Thyroid gland (tissue), 4 donors: ENCODE data around the gene KIAA1614. TPM values are rescaled to one million over a fixed set of nuclear protein-coding genes. Genes with fewer than 3 reads are reported as not detected.
A peak's percentile ranks its signal among the peaks of the same experiment; 100 is the strongest.

Experiments
- DNase-seq, 2 donors: peaks; one replicate each; pipeline ENCODE4 v3.0.0-alpha.2; 2019
- H3K27ac ChIP-seq, 3 donors: fragments of 200-600 bp; sonication (generic); 1 replicate in 2 of 3; 2 replicates in 1 of 3; pipeline ENCODE4 v1.5.1; 2016 to 2019; ENCODE audit warnings: mild to moderate bottlenecking in 1 of 3, moderate library complexity in 1 of 3
- H3K27me3 ChIP-seq: fragments of 200-600 bp; sonication (generic); one replicate; pipeline ENCODE4 v1.5.1; 2019
- H3K36me3 ChIP-seq, 2 donors: fragments of 200-600 bp; sonication (generic); one replicate each; pipeline ENCODE4 v1.5.1; 2016 to 2019
- H3K4me1 ChIP-seq, 2 donors: fragments of 200-600 bp; sonication (generic); one replicate each; pipeline ENCODE4 v1.5.1; 2017 to 2019
- H3K4me3 ChIP-seq, 3 donors: fragments of 200-600 bp; sonication (generic); replicated peaks in 1 of 3; 1 replicate in 2 of 3; 2 replicates in 1 of 3; pipeline ENCODE4 v1.5.1; 2016; ENCODE audit warnings: mild to moderate bottlenecking in 1 of 3
- H3K9me3 ChIP-seq: fragments of 200-600 bp; sonication (generic); one replicate; pipeline ENCODE4 v1.5.1; 2017
- POLR2A ChIP-seq, 2 donors: fragments of 450-650 bp; IDR thresholded peaks; one replicate each; pipeline ENCODE4 v1.6.1; 2017; ENCODE audit warnings: antibody characterized with exemption in 2 of 2, mild to moderate bottlenecking in 2 of 2, moderate library complexity in 1 of 2
- WGBS, 2 donors: methylation state at CpG; one replicate each; pipeline ENCODE4 v1.1.5; 2017; 5-methylcytosine and 5-hydroxymethylcytosine counted together
- intact Hi-C: fragments of 100-400 bp; cut with DNase I; formaldehyde crosslinking; loops from one replicate; pipeline ENCODE4 v1.15.1; 2023
- total RNA-seq, 4 donors: library from RNA; depleted of rRNA; stranded (reverse); fragments of >200 nt; gene quantifications; one replicate each; pipeline ENCODE4 v1.2.3, GENCODE V29; 2016
- TF ChIP-seq, protein P1 (sequence below), 6 experiments: fragments of 200-600 bp in 3 of 6; fragments of 450-650 bp in 3 of 6; sonication (generic) in 3 of 6; IDR thresholded peaks; one replicate each; pipeline ENCODE4 v1.5.1; 2016 to 2019; ENCODE audit warnings: antibody characterized with exemption in 6 of 6, mild to moderate bottlenecking in 2 of 6, inconsistent platforms in 1 of 6, moderate library complexity in 1 of 6

KIAA1614 gene
- total RNA-seq, 4 donors from 2014 or later = 8.7 to 16.7 (median 12.5) TPM

DNA sequence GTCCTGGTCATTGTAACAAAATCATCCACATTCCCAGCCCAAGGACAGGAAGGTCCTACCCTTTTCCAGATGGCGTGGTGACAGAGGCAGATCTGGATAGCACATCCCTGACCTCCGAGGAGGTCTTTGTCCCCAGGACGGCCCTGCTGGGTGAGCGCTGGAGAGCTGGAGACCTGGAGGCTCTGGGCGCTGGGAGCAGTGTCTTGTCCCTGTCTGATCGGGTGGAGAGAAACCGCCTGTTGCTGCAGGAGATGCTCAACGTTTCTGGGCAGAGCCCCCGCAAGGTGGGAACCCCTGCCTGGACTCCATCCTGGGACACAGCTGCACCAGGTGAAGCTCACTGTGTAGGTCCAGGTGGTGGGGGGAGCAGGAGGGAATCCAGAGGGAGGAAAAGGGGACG is 4.1 kb downstream of the KIAA1614 start:
- H3K9me3 ChIP-seq = no peaks in the 10 kb centered on the region
- H3K36me3 ChIP-seq = no peaks in the 10 kb centered on the region
- peaks cover 6 to 15% of the 10 kb centered on the region in 2 donors for H3K4me1 ChIP-seq
- intact Hi-C loops = no loop called here
- H3K27ac ChIP-seq = peak overlapping the region in 2 of 3 donors; percentile 8 to 70
- 92 to 100% methylated on average over 3 to 10 of the region's 10 CpGs for WGBS, 2 donors
- no peak for DNase-seq
- H3K27me3 ChIP-seq = no peaks in the 10 kb centered on the region
- TF ChIP-seq, protein P1, sequence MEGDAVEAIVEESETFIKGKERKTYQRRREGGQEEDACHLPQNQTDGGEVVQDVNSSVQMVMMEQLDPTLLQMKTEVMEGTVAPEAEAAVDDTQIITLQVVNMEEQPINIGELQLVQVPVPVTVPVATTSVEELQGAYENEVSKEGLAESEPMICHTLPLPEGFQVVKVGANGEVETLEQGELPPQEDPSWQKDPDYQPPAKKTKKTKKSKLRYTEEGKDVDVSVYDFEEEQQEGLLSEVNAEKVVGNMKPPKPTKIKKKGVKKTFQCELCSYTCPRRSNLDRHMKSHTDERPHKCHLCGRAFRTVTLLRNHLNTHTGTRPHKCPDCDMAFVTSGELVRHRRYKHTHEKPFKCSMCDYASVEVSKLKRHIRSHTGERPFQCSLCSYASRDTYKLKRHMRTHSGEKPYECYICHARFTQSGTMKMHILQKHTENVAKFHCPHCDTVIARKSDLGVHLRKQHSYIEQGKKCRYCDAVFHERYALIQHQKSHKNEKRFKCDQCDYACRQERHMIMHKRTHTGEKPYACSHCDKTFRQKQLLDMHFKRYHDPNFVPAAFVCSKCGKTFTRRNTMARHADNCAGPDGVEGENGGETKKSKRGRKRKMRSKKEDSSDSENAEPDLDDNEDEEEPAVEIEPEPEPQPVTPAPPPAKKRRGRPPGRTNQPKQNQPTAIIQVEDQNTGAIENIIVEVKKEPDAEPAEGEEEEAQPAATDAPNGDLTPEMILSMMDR (IDR thresholded peaks at IDR 0.05) = no peak
- no peak for TF ChIP-seq POLR2A (IDR thresholded peaks at IDR 0.05)
- H3K4me3 ChIP-seq = no peak overlapping the region

DNA sequence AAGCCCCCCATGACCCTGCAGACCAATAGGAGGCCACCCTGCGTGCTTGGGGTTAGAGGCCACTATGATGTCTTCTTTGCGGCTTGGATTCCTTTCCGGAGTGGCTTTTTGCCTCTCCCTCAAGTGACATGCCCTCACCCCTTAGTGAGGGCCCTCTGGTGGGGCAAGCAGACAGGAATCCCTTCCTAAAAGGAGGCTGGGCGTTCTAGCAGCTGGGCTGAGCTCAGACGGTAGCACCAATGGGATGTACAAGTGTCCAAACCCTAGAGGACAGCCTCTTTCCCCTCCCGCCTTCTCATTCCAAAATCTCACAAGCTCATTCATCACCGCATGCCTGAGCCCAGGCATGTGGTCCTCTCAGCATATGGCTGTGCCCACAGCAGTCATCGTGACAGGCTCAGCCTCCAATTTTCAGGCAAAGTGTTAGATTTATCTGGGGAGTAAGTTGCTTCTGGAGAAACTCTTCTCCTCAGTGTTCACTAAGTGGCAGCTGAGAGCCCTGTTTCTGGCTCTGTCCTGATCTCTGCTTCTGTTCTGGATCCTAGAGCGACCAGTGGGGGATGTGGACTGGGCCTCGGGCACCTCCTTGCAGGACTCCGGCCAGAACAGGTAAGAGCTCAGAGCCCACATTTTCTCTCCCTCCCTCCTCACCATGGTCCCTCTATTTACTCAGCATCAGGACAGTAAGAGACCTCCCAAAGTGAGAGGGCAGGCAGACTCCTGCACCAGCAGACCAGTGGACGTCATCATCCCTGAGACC is 4.8 kb downstream of the KIAA1614 start:
- Histone ChIP-seq H3K4me1 (peaks cover 13 to 22% of the 10 kb centered on the region in 2 donors), H3K36me3 (no peaks in the 10 kb centered on the region), H3K27ac (peak overlapping the region in 2 of 3 donors; percentile 8 to 70), H3K9me3 (no peaks in the 10 kb centered on the region), H3K4me3 (no peak overlapping the region), H3K27me3 (no peaks in the 10 kb centered on the region)
- intact Hi-C loops = no loop called here
- no peak for TF ChIP-seq POLR2A (IDR thresholded peaks at IDR 0.05)
- TF ChIP-seq, protein P1 (IDR thresholded peaks at IDR 0.05) = peak in 1 of 6 experiments; percentile 16
- DNase-seq = peak; percentile 18 to 58
- WGBS, 2 donors = 76 to 81% methylated on average over 11 to 12 of the region's 12 CpGs

- no peaks in the 10 kb centered on the region for H3K9me3 ChIP-seq
- 85 to 93% methylated on average over 7 to 10 of the region's 10 CpGs for WGBS, 2 donors
Measured at GRCh38 chr1:180918519-180918918, 5.8 kb downstream of the KIAA1614 start.

DNA sequence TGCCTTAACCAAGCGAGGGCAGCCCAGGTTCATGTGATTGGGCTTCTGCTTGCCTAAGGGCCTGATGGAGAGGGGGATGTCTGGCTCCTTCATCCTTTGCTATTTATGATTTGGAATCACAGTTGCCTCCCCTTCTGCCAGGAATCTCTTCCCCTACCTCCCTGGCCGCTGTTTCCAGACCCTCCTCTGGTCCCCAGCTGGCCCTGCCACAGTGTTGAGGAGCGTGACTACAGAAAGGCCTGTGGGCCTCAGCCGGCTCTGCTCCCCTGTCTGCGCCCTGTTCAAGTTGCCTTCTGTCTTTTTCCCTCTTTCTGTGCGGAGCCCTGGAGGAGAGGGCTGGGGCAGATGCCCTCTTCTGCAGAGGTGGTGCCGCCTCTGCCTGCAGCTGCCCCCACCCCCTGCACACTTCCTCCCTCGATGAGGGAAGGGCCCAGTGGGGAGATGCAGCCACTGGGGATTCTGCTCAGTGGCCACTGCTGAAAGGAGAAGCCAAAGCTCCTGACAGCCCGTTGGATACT is 6.5 kb downstream of the KIAA1614 start:
- 84 to 93% methylated on average over 7 to 8 of the region's 9 CpGs for WGBS, 2 donors
- no peak overlapping the region for H3K4me3 ChIP-seq
- intact Hi-C loops = no loop called here
- no peak for DNase-seq
- TF ChIP-seq, protein P1 (IDR thresholded peaks at IDR 0.05) = no peak
- no peak for TF ChIP-seq POLR2A (IDR thresholded peaks at IDR 0.05)
- peaks cover 23 to 32% of the 10 kb centered on the region in 2 donors for H3K4me1 ChIP-seq
- no peak overlapping the region for H3K27ac ChIP-seq
- H3K36me3 ChIP-seq = no peaks in the 10 kb centered on the region
- H3K27me3 ChIP-seq = no peaks in the 10 kb centered on the region
- H3K9me3 ChIP-seq = no peaks in the 10 kb centered on the region

More at GRCh38 chr1:180918519-180918918, 5.8 kb downstream of the KIAA1614 start:
- no peak for TF ChIP-seq POLR2A (IDR thresholded peaks at IDR 0.05)
- TF ChIP-seq, protein P1 (IDR thresholded peaks at IDR 0.05) = no peak
- H3K4me3 ChIP-seq = no peak overlapping the region
- DNase-seq = no peak
- no peaks in the 10 kb centered on the region for H3K36me3 ChIP-seq
- peak overlapping the region in 1 of 3 donors; percentile 70 for H3K27ac ChIP-seq
- intact Hi-C loops = no loop called here
- no peaks in the 10 kb centered on the region for H3K27me3 ChIP-seq
- peaks cover 16 to 25% of the 10 kb centered on the region in 2 donors for H3K4me1 ChIP-seq

GRCh38 chr1:180920193-180920592 is 7.5 kb downstream of the KIAA1614 start:
- no peak overlapping the region for H3K27ac ChIP-seq
- TF ChIP-seq, protein P1 (IDR thresholded peaks at IDR 0.05) = no peak
- no peak for TF ChIP-seq POLR2A (IDR thresholded peaks at IDR 0.05)
- no peaks in the 10 kb centered on the region for H3K27me3 ChIP-seq
- H3K9me3 ChIP-seq = no peaks in the 10 kb centered on the region
- 88 to 100% methylated on average over 3 to 7 of the region's 7 CpGs for WGBS, 2 donors
- no peak for DNase-seq
- peaks cover 28 to 39% of the 10 kb centered on the region in 2 donors for H3K4me1 ChIP-seq
- H3K4me3 ChIP-seq = no peak overlapping the region
- intact Hi-C loops = no loop called here
- no peaks in the 10 kb centered on the region for H3K36me3 ChIP-seq
